Activated T-cell treated with anti-CD3 and anti-CD28 coated beads for 48 hours (primary cell): Measurements from ENCODE around the gene FTO.

Source experiments
- DNase-seq: peaks from one replicate; pipeline ENCODE4 v3.0.0-alpha.2; 2020; ENCODE audit warnings: low read depth

FTO gene

DNA sequence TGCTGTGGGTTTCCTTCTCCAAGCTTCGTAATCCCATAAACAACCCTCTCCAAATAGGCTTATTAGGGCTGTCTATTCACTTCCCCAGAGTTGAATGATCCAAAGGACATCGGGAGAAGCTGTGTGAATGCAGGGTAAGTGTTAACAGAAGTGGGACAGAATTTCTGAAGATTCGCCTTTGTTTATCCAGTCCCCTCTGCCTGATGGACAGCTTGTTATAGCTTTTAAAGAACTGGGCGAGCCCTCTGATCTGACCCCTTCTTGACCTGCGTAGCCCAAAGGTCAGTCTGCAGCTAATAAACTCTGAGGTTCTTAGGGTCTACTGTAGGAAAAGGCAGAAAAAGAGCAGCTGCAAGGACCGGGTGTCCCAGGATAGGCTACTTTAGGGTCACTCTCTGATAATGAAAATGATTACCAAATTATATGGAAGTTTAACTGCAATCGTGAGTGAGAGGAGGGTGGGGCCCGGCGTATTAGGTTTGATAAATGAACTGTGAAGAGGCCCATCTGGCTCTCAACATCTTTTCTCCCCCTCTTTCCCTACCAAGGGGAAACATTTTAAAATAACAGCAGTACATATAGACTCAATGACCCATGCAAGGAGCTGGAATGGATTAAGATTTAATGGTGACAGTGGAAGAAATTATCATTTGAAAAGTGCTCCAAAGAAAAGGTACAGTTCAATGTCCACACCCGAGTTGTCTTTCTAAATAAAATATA is 233.4 kb downstream of the FTO start:
- no peak for DNase-seq

GRCh38 chr16:53944025-53944424 is 240.1 kb downstream of the FTO start:
- DNase-seq = no peak

- no peak for DNase-seq
These were observed 242.0 kb downstream of the FTO start for GRCh38 chr16:53945996-53946395.

DNA sequence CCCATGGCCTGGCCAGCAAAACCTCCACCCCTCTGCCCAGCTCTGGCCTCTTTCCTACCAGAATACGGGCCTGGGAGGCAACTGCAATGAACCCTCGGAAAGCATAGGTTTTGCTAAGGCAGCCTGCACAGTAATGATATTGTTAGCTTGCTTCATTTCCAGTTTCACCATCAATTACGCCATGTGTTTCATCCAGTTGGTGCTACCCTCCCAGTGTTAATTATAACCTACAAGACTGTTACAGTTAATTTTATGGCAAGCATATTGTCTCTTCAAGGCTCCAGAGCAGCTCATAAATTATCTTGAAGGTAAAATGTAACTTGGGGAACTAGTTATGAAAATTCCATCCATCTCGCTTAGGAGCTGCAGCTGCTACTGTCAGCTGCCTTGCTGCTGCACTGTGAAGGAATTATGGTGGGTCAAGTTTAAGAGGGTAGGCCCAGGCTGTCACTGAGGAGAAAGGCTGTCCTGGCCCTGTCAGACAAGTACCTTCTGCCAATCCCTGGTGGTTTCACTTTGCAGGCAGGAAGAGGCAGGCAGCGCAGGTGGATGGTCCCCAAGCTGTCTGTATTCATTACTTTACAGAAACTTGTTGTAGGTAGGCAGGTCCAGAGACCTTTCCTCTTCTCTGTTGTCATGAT is 242.9 kb downstream of the FTO start:
- no peak for DNase-seq

- DNase-seq = no peak
These were observed 243.7 kb downstream of the FTO start for GRCh38 chr16:53947642-53948041.

GRCh38 chr16:53948326-53948725 is 244.4 kb downstream of the FTO start:
- no peak for DNase-seq

DNA sequence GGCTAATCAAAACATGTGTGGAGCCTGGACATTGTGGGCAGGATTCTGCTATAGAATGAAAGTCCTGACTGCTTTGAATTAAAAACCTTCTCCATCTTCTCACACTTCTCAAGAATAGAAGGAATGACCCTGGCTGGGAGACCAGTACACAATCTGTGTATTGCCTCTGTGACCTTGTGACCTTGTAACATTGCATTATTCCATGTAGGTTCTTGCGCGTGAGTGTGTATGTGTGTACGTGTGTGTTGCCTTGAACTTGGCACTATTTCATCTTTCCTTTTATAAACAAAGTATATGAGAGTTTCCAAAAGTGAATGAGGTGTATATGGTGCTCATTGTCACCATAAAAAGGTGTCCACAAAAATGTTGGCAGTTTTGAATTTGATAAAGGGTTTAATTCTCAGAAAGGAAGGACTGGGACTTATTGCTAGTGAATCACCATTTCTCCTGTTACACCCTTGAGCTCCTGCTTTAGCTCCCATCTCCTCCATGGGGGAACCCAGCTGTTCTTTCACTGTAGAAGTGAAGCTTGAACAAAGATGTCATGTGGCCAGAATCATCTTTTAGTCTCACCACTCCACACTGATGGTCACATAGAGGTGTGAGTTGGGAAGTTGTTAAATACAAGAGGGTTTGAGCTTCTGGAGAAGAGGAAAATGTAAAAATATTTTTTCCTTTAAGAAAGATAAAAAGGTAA is 244.9 kb downstream of the FTO start:
- DNase-seq = no peak

DNA sequence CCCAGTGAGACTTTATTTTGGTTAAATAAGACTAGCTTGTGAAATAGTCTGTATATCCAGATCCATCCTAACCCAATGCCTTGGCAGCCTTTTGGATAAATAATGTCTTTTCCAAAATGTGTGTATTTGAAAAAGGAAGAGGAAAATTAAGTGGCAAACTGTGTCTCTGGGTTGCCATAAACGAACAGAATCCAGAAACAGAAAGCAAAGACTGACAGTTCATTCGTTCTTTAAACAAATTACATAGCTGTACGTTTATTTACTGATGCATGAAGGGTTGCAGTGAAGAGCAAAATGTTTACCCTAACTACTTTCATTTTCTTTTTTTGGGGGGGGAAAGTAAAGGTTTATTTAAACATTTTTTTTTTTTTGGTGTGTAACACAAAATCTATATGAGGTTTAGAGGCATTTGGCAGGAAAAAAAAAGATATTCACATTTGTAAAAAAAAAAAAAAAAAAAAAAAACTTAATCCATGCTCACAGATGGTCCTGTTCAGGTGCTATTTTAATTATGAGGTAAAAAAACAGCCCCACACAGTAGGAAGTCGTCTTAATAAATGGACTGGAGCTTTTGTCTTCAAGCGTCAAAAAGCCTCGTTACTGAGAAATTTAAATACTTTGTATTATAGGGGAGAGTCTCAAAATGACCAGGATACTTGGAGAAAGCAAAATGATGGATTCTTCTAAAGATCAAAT is 245.9 kb downstream of the FTO start:
- no peak for DNase-seq

DNA sequence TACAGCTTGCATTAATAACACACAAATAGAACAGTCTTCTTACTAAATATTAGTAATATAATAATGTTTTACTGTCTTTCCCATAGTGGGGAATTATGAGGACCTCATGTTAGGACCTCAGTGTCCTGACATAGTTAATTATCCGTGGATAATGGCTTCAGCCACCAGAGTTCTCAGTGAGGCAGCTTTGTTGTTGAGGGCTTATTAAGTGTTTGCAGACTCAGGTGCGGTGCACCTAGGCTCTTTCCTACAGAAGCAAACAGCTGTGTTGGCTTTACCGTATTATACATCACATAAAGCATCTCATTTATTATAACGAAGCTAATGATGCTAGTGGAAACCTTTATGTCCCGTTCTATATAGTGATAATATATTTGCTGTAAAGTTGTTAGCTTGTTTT is 246.7 kb downstream of the FTO start:
- no peak for DNase-seq

DNA sequence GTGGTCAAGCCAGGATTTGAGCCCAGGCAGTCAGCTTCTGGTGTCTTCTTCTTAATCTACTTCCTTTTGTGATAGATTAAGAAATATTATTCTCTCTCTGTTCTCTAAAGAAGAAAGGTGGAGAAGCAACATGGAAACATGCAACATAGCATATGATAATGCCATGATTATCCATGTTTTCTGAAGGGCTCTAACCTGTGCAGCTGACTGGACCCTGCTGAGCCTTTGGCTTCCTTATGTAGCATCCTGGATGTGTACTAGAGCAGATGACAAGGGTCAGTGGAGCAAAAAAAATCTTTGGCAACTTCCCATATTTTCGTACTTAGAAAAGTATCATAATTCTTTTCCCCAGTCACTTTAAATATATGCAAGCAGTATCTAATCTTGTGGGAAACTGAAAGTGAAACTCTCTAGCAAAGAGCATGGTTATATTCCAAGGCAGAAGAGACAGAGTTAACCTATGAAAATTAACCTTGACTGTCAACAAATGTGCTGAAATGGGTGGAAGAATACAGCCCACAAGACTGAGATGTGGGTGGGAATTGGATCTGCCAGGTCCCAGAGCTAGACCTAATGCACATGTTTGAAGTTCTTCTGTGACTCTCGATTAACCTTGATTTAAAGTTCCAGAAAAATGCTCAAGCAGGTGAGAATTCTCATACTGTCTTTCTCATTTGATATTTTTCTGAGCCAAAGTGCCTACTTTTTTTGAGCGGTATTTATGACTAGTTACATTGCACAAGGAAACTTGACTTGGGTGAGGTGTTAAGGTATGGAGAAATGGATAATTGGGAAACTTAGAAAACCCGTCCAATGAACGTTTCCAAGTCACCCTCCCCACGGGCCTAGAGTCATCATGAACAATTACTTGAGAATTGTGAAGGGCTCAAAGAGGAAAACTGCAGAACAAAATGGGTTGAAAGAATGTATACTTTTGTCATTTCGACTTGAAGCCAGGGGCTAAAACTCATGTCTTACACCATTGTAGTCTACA is 248.6 kb downstream of the FTO start:
- DNase-seq = no peak

GRCh38 chr16:53953336-53953735 is 249.4 kb downstream of the FTO start:
- DNase-seq = no peak

DNA sequence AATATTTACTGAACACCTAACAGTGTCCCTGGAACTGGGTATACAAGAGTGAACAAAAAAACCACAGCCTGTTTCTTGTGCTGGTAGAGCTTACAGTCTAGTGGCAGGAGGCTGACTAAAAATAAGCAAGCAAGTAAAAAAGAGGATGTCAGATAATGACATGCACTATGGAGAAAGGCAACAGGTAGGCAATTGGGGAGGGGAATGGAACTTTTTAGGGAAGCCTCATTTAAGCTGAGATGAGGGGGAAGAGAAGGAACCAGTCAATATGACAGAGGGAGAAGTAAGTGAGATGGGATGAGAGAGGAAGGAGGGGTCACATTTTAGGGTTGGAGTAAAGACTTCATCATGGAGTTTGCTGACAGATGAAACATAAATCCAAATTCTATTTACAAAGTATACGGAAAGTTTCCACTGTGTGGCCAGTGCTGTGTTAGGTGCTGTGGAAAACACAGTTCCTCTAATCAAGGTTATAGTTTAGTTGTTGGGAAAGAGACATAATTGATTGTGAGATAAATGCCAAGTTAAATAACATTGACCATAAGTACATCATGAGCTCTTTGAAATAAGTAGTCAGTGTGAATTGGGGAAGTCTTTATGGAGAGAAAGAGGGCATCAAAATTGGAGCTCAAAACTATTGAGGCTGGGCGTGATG is 251.4 kb downstream of the FTO start:
- no peak for DNase-seq

- no peak for DNase-seq
These were observed 254.5 kb downstream of the FTO start for GRCh38 chr16:53958341-53958880.

- no peak for DNase-seq
These were observed 256.3 kb downstream of the FTO start for GRCh38 chr16:53960050-53960812.

- DNase-seq = no peak
These were observed 257.1 kb downstream of the FTO start for GRCh38 chr16:53960954-53961616.

DNA sequence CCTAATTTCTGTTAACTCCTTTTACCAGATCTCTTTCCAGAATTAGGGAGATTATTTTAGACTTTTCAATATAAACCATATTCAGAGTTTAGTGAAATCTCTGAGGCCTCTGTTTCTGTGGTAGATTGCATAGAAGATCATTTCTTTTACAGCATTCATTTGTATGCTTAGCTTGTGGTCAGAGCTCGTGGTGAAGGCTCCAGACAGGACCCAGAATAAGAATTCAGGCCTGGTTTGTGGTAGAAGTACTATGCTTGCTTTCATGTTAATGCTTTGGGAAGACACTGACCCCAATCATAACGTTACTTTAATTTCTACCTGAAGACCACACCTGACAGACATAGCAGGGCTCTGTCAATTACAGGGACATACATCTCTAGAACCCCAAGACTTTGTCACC is 258.1 kb downstream of the FTO start:
- no peak for DNase-seq

GRCh38 chr16:53964145-53964790 is 260.3 kb downstream of the FTO start:
- no peak for DNase-seq

DNA sequence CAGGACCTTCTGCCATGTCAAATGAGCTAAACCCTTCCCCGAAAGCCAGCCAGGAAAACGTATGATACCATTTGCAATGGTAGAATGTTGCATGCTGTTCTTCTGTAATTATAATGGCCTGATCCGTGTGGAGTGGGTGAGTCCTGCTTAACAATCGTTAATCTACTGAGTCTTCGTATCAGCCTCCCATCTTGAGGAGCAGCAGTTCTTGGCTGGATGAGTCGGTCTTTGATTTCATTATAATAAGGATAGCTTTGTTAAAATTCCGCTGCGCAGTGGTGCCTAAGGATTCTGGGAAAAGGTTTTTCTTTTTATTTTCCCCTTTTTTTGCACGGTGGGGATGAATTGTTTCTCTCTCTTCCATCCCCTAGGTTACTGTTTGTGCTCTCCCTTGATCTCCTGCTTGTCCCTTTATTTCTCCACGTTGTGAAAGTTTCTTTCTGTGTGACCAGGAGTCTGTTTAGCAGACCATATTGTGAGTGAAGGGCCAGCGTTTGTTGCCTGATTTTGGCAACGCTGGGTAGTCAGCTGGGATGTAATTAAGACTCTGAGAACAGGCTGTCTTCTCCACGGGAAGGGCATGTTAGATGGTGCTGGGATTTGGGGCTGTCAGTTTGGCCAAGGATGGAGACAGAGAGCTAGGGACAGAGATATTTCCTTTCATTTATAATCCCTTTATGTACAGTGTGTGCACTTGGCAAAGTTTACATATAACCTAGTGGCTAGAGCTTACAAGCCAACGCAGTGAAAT is 263.0 kb downstream of the FTO start:
- DNase-seq = no peak
